Right renal cortex interstitium (tissue), 3 donors: ENCODE results near the gene OXA1L. TPM values are rescaled to one million over a fixed set of nuclear protein-coding genes. Genes with fewer than 3 reads are reported as not detected.
"Not testable (repeated sequence)": the region's sequence is repeated elsewhere in the genome, so short reads cannot be mapped to it uniquely, and the experiment has no call there.

Experiments used
- DNase-seq, 3 donors: peaks; one replicate each; pipeline ENCODE4 v3.0.0-alpha.2; 2013; ENCODE audit warnings: low read depth in 3 of 3, low spot score in 2 of 3
- polyA plus RNA-seq, 3 donors: library from polyadenylated mRNA; unstranded; fragments of 120-200 nt; gene quantifications; one replicate each; pipeline ENCODE4 v1.2.1, GENCODE V29; 2013; ENCODE audit not compliant: insufficient read length in 3 of 3

Gene OXA1L
- 100 to 1,000 TPM; 132 to 140 (median 138) TPM for polyA plus RNA-seq

- peak; percentile 95 to 96 (median 96) for DNase-seq
Observed at GRCh38 chr14:22766457-22767322, at the start of gene OXA1L. Gene OXA1L (plus strand): TSS chr14:22766688. CDS start chr14:22766702, 14 bp downstream.

- no peak for DNase-seq
Observed at GRCh38 chr14:22718091-22718490, 48.4 kb upstream of the OXA1L start.

DNA sequence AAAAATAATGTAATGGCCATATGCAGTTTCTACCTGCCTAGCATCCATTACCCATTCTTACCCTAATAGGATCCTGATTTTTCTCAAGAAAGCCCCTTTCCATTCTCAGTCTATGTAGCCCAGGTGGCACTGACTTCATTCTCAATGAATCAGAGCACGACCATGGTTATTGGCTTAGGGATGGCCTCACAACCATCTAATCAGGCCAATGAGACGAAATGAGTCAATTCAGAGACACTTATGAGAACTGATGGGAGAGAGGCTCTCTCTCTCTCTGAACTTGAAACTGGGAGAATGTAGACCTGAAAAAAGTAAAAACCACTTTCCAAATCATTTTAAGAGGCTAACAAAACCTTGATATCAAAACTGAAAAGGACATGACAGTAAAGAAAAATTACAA is 45.3 kb upstream of the OXA1L start:
- DNase-seq: no peak

GRCh38 chr14:22723815-22724214 is 42.7 kb upstream of the OXA1L start:
- no peak for DNase-seq

DNA sequence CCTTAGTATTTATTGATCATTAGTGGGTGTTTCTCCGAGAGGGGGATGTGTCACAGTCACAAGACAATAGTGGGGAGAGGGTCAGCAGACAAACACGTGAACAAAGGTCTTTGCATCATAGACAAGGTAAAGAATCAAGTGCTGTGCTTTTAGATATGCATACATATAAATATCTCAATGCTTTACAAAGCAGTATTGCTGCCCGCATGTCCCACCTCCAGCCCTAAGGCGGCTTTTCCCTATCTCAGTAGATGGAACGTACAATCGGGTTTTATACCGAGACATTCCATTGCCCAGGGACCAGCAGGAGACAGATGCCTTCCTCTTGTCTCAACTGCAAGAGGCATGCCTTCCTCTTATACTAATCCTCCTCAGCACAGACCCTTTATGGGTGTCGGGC is 41.6 kb upstream of the OXA1L start:
- not testable (repeated sequence) for DNase-seq

DNA sequence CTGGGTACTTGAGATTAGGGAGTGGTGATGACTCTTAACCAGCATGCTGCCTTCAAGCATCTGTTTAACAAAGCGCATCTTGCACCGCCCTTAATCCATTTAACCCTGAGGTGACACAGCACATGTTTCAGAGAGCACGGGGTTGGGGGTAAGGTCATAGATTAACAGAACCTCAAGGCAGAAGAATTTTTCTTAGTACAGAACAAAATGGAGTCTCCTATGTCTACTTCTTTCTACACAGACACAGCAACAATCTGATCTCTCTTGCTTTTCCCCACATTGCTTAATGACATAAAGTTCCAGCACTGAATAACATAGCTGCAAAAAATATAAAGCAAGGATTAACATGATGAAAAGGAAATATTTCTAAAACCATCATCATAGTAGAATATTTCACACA is 41.1 kb upstream of the OXA1L start:
- not testable (repeated sequence) for DNase-seq

DNA sequence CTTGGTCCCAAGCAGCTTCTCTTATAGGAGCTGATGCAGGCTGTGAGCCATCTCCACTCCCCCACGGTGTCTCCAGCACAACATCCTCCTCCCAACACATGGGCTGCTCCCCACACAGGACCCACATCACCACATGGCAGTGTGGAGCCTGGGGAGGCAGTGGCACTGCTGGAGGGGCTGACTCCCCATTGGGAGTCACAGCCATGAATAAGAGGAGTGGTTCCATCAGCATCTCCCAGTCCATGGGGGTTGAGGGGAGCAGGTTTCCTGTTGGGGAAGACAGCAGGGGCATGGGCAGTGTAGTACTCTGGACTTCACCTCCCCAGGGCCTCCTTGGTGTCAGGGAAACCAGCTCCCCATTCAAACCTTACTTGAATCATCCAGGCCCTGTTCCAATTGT is 40.5 kb upstream of the OXA1L start:
- DNase-seq: no peak

DNA sequence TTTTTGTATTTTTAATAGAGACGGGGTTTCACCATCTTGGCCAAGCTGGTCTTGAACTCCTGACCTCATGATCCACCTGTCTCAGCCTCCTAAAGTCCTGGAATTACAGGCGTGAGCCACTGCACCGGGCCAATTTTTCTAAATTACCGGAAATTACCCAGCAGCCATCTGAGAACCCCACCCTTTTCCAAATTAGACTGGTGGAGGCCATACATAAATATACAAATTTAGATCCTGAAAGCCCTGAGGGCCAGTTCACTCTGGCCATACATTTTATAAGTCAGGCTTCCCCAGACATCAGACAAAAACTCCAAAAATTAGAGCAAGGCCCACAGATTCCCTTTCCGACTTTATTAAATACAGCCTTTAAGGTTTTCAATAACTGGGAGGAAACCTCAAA is 34.4 kb upstream of the OXA1L start:
- DNase-seq: not testable (repeated sequence)

DNA sequence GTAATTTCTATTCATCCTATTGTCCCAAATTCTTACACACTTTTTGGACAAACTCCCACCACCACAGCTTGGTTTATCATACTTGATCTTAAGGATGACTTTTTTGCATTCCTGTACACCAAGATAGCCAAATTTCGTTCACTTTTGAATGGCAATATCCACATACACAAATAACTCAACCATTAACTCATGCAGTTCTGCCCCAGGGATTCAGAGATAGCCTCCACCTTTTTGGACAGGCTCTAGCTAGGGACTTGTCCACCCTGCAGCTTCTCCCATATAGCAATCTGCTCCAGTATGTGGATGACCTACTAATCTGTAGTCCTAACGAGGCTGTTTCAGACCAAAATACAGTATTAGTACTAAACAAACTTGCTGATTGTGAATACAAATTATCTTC is 32.7 kb upstream of the OXA1L start:
- DNase-seq: no peak

DNA sequence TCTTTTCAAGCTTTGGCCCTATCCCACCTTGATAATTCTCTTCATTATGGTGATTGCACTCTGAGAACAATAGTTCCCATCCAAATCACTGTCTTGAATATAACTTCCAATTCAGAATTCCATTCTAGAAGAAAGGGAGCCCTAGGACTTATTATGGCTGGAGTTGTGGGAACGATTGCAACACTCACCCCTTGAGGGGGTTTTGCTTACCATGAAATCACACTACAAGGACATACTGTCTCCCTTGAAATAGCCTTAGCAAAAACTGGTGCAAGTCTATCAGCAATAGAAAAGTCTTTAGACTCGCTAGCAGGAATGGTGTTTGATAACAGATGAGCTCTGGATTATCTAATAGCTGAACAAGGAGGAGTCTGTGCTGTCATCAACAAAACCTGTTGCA is 31.4 kb upstream of the OXA1L start:
- DNase-seq: no peak

DNA sequence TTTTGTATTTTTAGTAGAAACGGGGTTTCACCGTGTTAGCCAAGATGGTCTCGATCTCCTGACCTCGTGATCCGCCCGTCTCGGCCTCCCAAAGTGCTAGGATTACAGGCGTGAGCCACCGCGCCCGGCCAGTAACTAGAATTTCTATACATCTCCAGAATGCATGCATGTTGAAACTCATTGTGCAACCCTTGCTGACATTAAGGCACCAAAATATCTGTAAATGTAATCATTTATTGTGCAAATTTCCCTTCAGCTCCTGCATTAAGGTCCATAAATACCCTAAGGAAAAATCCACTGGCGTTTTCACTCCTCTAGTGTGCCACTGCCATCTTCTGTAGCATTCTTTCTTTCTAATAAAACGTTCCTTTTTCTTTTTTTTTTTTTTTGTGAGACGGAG is 30.1 kb upstream of the OXA1L start:
- DNase-seq: not testable (repeated sequence)

GRCh38 chr14:22737052-22737451 is 29.4 kb upstream of the OXA1L start:
- no peak for DNase-seq

DNA sequence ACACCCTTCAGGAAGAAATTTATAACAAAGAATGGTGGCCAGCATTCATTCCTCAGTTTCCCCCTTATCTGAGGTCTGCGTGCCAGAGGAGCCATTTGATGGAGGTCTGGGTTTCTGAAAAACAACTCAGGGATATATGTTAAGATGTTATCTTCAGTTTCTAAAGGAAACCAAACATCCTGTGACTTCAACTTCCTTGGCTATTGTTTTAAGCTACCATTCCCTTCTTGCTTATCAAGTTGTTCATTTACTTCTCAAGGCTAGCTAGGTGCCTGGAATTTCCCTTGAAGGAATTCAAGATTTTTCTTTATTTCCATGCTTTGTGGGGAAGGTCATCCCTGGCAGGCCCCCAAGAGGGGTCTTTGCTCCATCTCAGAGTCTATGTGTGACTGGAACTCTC is 27.1 kb upstream of the OXA1L start:
- DNase-seq: no peak

- DNase-seq: no peak
Observed at GRCh38 chr14:22740020-22740419, 26.5 kb upstream of the OXA1L start.

DNA sequence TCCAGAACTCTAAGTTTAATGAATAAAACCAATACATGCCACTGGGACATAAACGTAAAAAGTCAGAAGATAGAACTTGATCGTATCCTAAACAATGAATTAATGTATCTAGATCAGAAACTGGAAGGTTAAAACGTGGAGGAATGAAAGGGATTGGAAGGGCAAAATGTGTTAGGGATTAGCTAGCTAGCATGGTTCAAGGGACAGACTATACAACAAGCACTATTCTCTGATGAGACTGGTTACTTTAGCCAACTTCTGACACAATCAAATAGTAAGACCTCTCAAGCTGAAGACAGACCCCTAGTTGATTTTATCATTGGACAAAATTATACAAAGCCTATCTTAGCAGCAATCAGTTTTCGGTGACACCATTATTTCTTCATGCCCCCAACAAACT is 18.7 kb upstream of the OXA1L start:
- DNase-seq: no peak

DNA sequence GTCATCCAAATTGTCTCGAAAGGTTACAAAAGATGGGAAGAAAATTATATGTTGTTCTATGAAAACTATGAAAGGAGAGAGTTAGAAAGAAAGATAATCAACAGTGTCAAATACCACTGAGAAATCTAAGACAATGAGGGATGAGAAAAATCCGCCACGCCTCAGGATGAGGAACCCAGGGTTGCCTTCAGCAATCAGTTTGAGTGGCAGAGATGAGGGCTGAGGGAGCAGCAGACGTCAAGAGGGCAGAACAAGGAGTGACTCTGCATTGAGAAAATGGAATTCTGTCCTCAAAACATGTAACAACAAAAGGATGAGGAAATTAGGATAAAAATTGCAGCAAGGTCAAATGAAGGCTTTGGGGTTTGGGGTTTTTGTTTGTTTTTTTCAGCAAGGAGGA is 18.3 kb upstream of the OXA1L start:
- DNase-seq: no peak

GRCh38 chr14:22748631-22749068 is 17.8 kb upstream of the OXA1L start:
- no peak for DNase-seq

GRCh38 chr14:22752422-22752821 is 14.1 kb upstream of the OXA1L start:
- DNase-seq: no peak

GRCh38 chr14:22753586-22753985 is 12.9 kb upstream of the OXA1L start:
- DNase-seq: no peak

GRCh38 chr14:22757972-22758650 is 8.4 kb upstream of the OXA1L start:
- not testable (repeated sequence) for DNase-seq

DNA sequence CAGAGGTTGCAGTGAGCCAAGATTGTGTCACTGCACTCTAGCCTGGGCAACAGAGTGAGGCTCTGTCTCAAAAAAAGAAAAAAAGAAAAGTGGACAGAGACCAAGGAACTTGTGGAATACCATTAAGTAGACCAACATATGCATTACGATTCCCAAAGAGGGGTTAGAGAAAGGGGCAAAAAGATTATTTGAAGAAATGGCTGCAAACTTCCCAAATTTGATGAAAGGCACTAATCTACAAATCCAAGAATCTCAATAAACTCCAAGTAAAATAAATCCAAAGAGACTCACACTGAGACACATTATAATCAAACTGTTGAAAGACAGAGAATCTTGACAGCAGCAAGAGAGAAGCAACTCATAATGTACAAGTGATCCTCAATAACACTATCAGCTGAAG is 4.8 kb upstream of the OXA1L start:
- no peak for DNase-seq

GRCh38 chr14:22764382-22764781 is 2.1 kb upstream of the OXA1L start:
- DNase-seq: no peak
